Suppressor macrophage (primary cell): Measurements from ENCODE around the gene TROAP.
"Not testable (repeated sequence)": the region's sequence is repeated elsewhere in the genome, so short reads cannot be mapped to it uniquely, and the experiment has no call there.

Experiments
- DNase-seq, 4 experiments: peaks; one replicate each; pipeline ENCODE4 v3.0.0-alpha.2; 2020 to 2022

The TROAP gene

GRCh38 chr12:49369411-49370145, 46.5 kb downstream of the TROAP start:
- peak; percentile 26 to 64 (median 50) for DNase-seq

GRCh38 chr12:49370539-49370938, 47.5 kb downstream of the TROAP start:
- DNase-seq, result no peak

GRCh38 chr12:49375406-49375805, 52.4 kb downstream of the TROAP start:
- DNase-seq, result no peak

GRCh38 chr12:49377386-49377785, 54.3 kb downstream of the TROAP start:
- no peak for DNase-seq

GRCh38 chr12:49380184-49380583, 57.1 kb downstream of the TROAP start:
- DNase-seq, result not testable (repeated sequence)
